ENCODE results near the gene FAM47A.

The FAM47A gene

GRCh38 chrX:34132028-34132427 lies at the start of gene FAM47A:
TSS of gene FAM47A (minus strand) at chrX:34132314. CDS start at chrX:34132278, 36 bp downstream.
- no peaks in the 10 kb centered on the region for H3K36me3 ChIP-seq (ENCODE audit: low read depth)
- TF ChIP-seq, protein P1, sequence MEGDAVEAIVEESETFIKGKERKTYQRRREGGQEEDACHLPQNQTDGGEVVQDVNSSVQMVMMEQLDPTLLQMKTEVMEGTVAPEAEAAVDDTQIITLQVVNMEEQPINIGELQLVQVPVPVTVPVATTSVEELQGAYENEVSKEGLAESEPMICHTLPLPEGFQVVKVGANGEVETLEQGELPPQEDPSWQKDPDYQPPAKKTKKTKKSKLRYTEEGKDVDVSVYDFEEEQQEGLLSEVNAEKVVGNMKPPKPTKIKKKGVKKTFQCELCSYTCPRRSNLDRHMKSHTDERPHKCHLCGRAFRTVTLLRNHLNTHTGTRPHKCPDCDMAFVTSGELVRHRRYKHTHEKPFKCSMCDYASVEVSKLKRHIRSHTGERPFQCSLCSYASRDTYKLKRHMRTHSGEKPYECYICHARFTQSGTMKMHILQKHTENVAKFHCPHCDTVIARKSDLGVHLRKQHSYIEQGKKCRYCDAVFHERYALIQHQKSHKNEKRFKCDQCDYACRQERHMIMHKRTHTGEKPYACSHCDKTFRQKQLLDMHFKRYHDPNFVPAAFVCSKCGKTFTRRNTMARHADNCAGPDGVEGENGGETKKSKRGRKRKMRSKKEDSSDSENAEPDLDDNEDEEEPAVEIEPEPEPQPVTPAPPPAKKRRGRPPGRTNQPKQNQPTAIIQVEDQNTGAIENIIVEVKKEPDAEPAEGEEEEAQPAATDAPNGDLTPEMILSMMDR (IDR thresholded peaks at IDR 0.05; ENCODE audit: poor library complexity, severe bottlenecking), result no peak
- H3K9me3 ChIP-seq (ENCODE audit: severe bottlenecking), result no peaks in the 10 kb centered on the region
- ATAC-seq (ENCODE audit: low read depth), result no peak
- H3K4me1 ChIP-seq (ENCODE audit: insufficient read depth, poor library complexity, severe bottlenecking), result no peaks in the 10 kb centered on the region
- H3K4me3 ChIP-seq (ENCODE audit: severe bottlenecking), result no peak within 1 kb of the TSS
- no peak for DNase-seq (ENCODE audit: low spot score)
- H3K27me3 ChIP-seq (ENCODE audit: insufficient read depth, poor library complexity, severe bottlenecking), result no peaks in the 10 kb centered on the region
- no peak within 1 kb of the TSS for H3K27ac ChIP-seq (ENCODE audit: poor library complexity, severe bottlenecking)

GRCh38 chrX:34147345-34147744 lies 15.2 kb upstream of the FAM47A start:
- no peaks in the 10 kb centered on the region for H3K4me1 ChIP-seq (ENCODE audit: insufficient read depth, poor library complexity, severe bottlenecking)

GRCh38 chrX:34146906-34147305 lies 14.8 kb upstream of the FAM47A start:
- H3K4me3 ChIP-seq (ENCODE audit: severe bottlenecking), result no peak overlapping the region
- TF ChIP-seq, protein P1 (IDR thresholded peaks at IDR 0.05; ENCODE audit: poor library complexity, severe bottlenecking), result no peak
- no peaks in the 10 kb centered on the region for H3K27me3 ChIP-seq (ENCODE audit: insufficient read depth, poor library complexity, severe bottlenecking)
- no peaks in the 10 kb centered on the region for H3K9me3 ChIP-seq (ENCODE audit: severe bottlenecking)
- no peaks in the 10 kb centered on the region for H3K36me3 ChIP-seq (ENCODE audit: low read depth)
- ATAC-seq (ENCODE audit: low read depth), result no peak
- H3K4me1 ChIP-seq (ENCODE audit: insufficient read depth, poor library complexity, severe bottlenecking), result no peaks in the 10 kb centered on the region
- no peak for DNase-seq (ENCODE audit: low spot score)
- no peak overlapping the region for H3K27ac ChIP-seq (ENCODE audit: poor library complexity, severe bottlenecking)

More at GRCh38 chrX:34147345-34147744, 15.2 kb upstream of the FAM47A start:
- Histone ChIP-seq H3K36me3 (ENCODE audit: low read depth) (no peaks in the 10 kb centered on the region), H3K9me3 (ENCODE audit: severe bottlenecking) (no peaks in the 10 kb centered on the region), H3K27ac (ENCODE audit: poor library complexity, severe bottlenecking) (no peak overlapping the region), H3K27me3 (ENCODE audit: insufficient read depth, poor library complexity, severe bottlenecking) (no peaks in the 10 kb centered on the region), H3K4me3 (ENCODE audit: severe bottlenecking) (no peak overlapping the region)
- no peak for DNase-seq (ENCODE audit: low spot score)
- no peak for ATAC-seq (ENCODE audit: low read depth)
- TF ChIP-seq, protein P1 (IDR thresholded peaks at IDR 0.05; ENCODE audit: poor library complexity, severe bottlenecking), result no peak

DNA sequence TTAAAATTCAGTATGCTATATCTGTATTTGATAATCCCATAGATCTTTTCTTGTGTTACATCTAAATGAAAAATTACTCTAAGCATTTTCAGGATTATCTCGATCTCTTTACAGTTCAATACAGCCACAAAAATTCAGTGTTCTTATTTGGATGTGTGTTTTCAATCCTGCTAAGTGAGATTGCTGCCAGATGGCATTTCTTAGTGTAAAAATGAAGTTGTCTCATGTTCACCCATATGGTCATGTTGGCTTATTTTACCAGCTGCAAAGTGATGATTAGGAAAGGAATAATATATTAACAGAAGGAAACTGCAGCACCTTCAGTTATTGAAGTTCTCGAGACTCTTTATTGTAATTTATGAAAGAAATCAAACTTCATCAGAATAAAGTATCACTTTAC lies 12.1 kb upstream of the FAM47A start:
- TF ChIP-seq, protein P1 (IDR thresholded peaks at IDR 0.05; ENCODE audit: poor library complexity, severe bottlenecking), result no peak
- no peak overlapping the region for H3K27ac ChIP-seq (ENCODE audit: poor library complexity, severe bottlenecking)
- no peak overlapping the region for H3K4me3 ChIP-seq (ENCODE audit: severe bottlenecking)
- H3K9me3 ChIP-seq (ENCODE audit: severe bottlenecking), result no peaks in the 10 kb centered on the region
- H3K36me3 ChIP-seq (ENCODE audit: low read depth), result no peaks in the 10 kb centered on the region
- no peak for DNase-seq (ENCODE audit: low spot score)
- H3K4me1 ChIP-seq (ENCODE audit: insufficient read depth, poor library complexity, severe bottlenecking), result no peaks in the 10 kb centered on the region
- no peak for ATAC-seq (ENCODE audit: low read depth)
- no peaks in the 10 kb centered on the region for H3K27me3 ChIP-seq (ENCODE audit: insufficient read depth, poor library complexity, severe bottlenecking)

DNA sequence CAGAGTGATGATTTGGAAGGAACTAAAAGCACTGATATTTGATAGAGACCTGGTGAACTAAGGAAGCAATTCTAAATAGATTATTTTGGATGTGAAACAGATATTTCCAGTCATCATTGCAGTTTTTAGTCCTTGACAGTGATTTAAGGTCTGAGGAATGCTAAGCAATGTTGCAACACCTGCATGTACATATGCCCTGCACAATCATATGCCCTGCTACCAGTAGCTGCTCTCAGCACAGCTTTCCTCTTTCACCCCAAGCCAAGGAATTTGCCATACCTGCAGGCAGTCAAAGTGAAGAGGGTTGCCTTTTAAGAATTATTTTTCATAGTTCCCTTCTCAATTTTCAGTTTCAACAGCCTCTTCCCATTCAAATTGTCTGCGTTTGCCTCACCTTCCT lies 8.7 kb upstream of the FAM47A start:
- Histone ChIP-seq H3K27ac (ENCODE audit: poor library complexity, severe bottlenecking) (no peak overlapping the region), H3K36me3 (ENCODE audit: low read depth) (no peaks in the 10 kb centered on the region), H3K4me1 (ENCODE audit: insufficient read depth, poor library complexity, severe bottlenecking) (no peaks in the 10 kb centered on the region), H3K4me3 (ENCODE audit: severe bottlenecking) (no peak overlapping the region), H3K27me3 (ENCODE audit: insufficient read depth, poor library complexity, severe bottlenecking) (no peaks in the 10 kb centered on the region), H3K9me3 (ENCODE audit: severe bottlenecking) (no peaks in the 10 kb centered on the region)
- TF ChIP-seq, protein P1 (IDR thresholded peaks at IDR 0.05; ENCODE audit: poor library complexity, severe bottlenecking), result no peak
- DNase-seq (ENCODE audit: low spot score) (no peak), ATAC-seq (ENCODE audit: low read depth) (peak; percentile 55; the same call in 1 of the 3 replicates)

All from RWPE2 (cell line).